ENCODE measurements around the gene DENND4A. TPM values are rescaled to one million over a fixed set of nuclear protein-coding genes. Genes with fewer than 3 reads are reported as not detected.

The DENND4A gene
- total RNA-seq, 1 donor from 2014 or later, result 21.9 TPM

DNA sequence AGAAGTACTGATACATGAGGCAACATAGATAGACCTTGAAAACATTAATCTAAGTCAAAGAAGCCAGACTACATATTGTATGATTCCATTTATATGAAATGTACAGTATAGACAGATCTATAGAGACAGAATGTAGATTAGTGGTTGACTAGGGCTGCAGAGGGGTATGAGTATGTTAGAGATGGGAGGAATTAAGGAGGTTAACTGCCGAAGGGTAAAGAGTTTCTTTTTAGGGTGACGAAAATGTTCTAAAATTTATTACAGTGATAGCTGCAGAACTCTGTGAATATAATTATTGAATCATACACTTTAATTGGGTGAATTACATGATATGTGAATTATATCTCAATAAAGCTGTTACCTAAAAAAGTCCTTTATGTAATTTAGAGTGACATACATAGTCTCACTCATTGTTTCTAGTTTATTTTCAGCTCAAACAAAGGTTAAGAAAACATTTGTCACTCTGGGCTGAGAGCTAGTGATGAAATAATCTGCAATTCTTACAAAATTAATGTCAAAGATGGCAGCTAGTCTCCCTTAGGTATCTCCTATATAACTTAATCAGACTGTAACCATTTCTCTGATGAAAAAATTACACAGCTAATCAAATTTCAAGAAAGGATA lies 61.4 kb downstream of the DENND4A start:
- no peak for DNase-seq (ENCODE audit: low spot score in 2 of 2)
- intact Hi-C loops (cut with DNase I), result loop anchor here (5.0 kb wide), 1 partner anchor 507 kb away; no protein-coding TSS in a partner anchor
- H3K9me3 ChIP-seq, result no peaks in the 10 kb centered on the region
- H3K27me3 ChIP-seq, result no peaks in the 10 kb centered on the region
- no peak for TF ChIP-seq CTCF (IDR thresholded peaks at IDR 0.05)
- no peak overlapping the region for H3K4me3 ChIP-seq
- no peaks in the 10 kb centered on the region for H3K4me1 ChIP-seq
- H3K36me3 ChIP-seq, result peaks cover 27 to 35% of the 10 kb centered on the region in 2 donors
- no peak overlapping the region for H3K27ac ChIP-seq

DNA sequence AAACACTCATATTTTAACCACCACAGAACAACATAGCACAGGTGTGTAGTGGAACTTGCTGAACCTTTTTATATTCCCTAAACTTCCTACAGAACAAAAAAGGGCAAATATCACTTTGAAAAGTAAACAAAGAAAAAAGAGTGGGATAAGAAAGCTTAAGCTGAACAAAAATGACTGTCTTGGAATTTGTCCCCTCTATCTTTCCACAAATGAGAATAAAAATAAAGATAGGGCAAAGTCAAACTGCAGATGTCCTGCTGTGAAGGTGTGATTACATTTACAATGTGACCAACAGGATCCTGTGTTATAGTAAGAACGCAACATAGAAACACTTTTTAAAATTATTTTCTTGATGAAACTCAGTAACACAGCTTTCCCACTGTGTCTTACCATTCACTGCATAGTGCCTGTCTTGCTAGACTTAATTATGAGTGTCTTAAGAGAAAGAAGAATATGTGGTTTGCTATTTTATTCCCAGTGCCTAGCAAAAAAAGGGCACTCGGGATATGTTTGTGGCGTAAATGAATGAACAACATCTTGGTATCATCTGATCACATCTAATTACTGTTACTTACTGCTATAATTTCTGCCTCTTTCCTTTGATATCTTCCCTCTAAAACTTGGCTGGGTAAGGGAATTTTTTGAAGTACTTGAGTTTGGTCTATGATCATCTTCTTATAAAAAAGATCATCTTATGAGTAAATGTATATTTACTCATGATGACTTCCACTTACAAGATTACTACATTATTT lies 67.5 kb downstream of the DENND4A start:
- Histone ChIP-seq H3K4me1 (no peaks in the 10 kb centered on the region), H3K27me3 (no peaks in the 10 kb centered on the region), H3K9me3 (no peaks in the 10 kb centered on the region), H3K4me3 (no peak overlapping the region), H3K27ac (no peak overlapping the region), H3K36me3 (peaks cover 26 to 42% of the 10 kb centered on the region in 2 donors)
- TF ChIP-seq CTCF (IDR thresholded peaks at IDR 0.05), result no peak
- no peak for DNase-seq (ENCODE audit: low spot score in 2 of 2)
- intact Hi-C loops (cut with DNase I), result no loop called here

GRCh38 chr15:65723876-65724275 lies 68.2 kb downstream of the DENND4A start:
- TF ChIP-seq CTCF (IDR thresholded peaks at IDR 0.05), result no peak
- Histone ChIP-seq H3K4me3 (no peak overlapping the region), H3K9me3 (no peaks in the 10 kb centered on the region), H3K27me3 (no peaks in the 10 kb centered on the region), H3K36me3 (peaks cover 25 to 41% of the 10 kb centered on the region in 2 donors), H3K4me1 (no peaks in the 10 kb centered on the region), H3K27ac (no peak overlapping the region)
- intact Hi-C loops (cut with DNase I), result no loop called here
- DNase-seq (ENCODE audit: low spot score in 2 of 2), result no peak

DNA sequence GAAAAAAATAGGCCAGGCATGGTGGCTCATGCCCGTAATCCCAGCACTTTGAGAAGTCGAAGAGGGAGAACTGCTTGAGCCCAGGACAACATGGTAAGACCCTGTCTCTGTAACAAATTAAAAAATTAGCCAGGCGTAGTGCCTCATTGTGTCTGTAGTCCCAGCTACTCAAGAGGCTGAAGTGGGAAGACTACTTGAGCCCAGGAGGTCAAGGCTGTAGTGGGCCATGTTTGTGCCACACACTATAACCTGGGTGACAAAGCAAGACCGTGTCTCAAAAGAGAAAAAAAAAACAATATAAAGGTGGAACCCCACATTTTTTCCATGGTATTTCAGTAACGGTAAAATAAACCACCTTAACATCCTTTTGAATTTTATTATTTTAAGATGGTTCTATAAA lies 69.9 kb downstream of the DENND4A start:
- DNase-seq (ENCODE audit: low spot score in 2 of 2), result no peak
- Histone ChIP-seq H3K27ac (no peak overlapping the region), H3K36me3 (peaks cover 20 to 39% of the 10 kb centered on the region in 2 donors), H3K4me1 (no peaks in the 10 kb centered on the region), H3K27me3 (no peaks in the 10 kb centered on the region), H3K4me3 (no peak overlapping the region), H3K9me3 (no peaks in the 10 kb centered on the region)
- intact Hi-C loops (cut with DNase I), result no loop called here
- TF ChIP-seq CTCF (IDR thresholded peaks at IDR 0.05), result no peak

DNA sequence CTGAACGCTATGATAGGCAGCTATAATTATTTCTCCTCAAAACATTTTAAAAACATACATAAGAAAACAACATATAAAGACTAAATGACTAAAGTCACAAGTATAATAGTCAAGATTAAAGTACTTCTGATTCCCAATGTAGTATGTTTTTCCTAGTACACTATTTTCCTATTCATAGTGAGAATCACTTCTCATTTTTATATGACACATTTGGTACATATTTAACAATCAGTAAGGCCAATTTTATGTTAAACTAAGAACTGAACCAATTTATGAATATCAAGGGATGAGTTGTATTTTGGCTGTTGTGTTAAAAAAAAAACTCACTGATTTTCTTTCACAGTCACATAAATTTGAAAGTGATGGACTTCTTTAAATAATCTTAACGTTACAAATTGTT lies 79.7 kb downstream of the DENND4A start:
- Histone ChIP-seq H3K27me3 (no peaks in the 10 kb centered on the region), H3K36me3 (peaks cover 6 to 25% of the 10 kb centered on the region in 2 donors), H3K4me3 (no peak overlapping the region), H3K9me3 (no peaks in the 10 kb centered on the region), H3K4me1 (no peaks in the 10 kb centered on the region), H3K27ac (no peak overlapping the region)
- DNase-seq (ENCODE audit: low spot score in 2 of 2), result no peak
- intact Hi-C loops (cut with DNase I), result no loop called here
- TF ChIP-seq CTCF (IDR thresholded peaks at IDR 0.05), result no peak
